ENCODE results near the gene RTN4.

The RTN4 gene

GRCh38 chr2:54964816-54965215 is 85.4 kb downstream of the RTN4 start:
- Histone ChIP-seq H3K36me3 (ENCODE audit: control insufficient read depth, insufficient read depth, low read length) (no peaks in the 10 kb centered on the region; the same call in none of the 2 replicates), H3K4me3 (replicated peaks; ENCODE audit: low read depth, low read length) (no peak overlapping the region), H3K27me3 (replicated peaks; ENCODE audit: control insufficient read depth, insufficient read depth, low read length) (no peaks in the 10 kb centered on the region)
- DNase-seq (ENCODE audit: extremely low read depth, insufficient read length) = no peak
- no peak for TF ChIP-seq CTCF (IDR thresholded peaks at IDR 0.05; ENCODE audit: insufficient read depth, low read length, poor library complexity, severe bottlenecking)

GRCh38 chr2:54964271-54964670 is 86.0 kb downstream of the RTN4 start:
- Histone ChIP-seq H3K4me3 (replicated peaks; ENCODE audit: low read depth, low read length) (no peak overlapping the region), H3K36me3 (ENCODE audit: control insufficient read depth, insufficient read depth, low read length) (no peaks in the 10 kb centered on the region; the same call in none of the 2 replicates), H3K27me3 (replicated peaks; ENCODE audit: control insufficient read depth, insufficient read depth, low read length) (no peaks in the 10 kb centered on the region)
- DNase-seq (ENCODE audit: extremely low read depth, insufficient read length) = no peak
- TF ChIP-seq CTCF (IDR thresholded peaks at IDR 0.05; ENCODE audit: insufficient read depth, low read length, poor library complexity, severe bottlenecking) = no peak

GRCh38 chr2:54963476-54963875 is 86.8 kb downstream of the RTN4 start:
- Histone ChIP-seq H3K36me3 (ENCODE audit: control insufficient read depth, insufficient read depth, low read length) (no peaks in the 10 kb centered on the region; the same call in none of the 2 replicates), H3K27me3 (replicated peaks; ENCODE audit: control insufficient read depth, insufficient read depth, low read length) (no peaks in the 10 kb centered on the region)
- no peak for TF ChIP-seq CTCF (IDR thresholded peaks at IDR 0.05; ENCODE audit: insufficient read depth, low read length, poor library complexity, severe bottlenecking)

GRCh38 chr2:54962935-54963440 is 87.3 kb downstream of the RTN4 start:
- Histone ChIP-seq H3K27me3 (replicated peaks; ENCODE audit: control insufficient read depth, insufficient read depth, low read length) (no peaks in the 10 kb centered on the region), H3K36me3 (ENCODE audit: control insufficient read depth, insufficient read depth, low read length) (no peaks in the 10 kb centered on the region; the same call in 1 of the 2 replicates), H3K4me3 (replicated peaks; ENCODE audit: low read depth, low read length) (no peak overlapping the region)
- no peak for TF ChIP-seq CTCF (IDR thresholded peaks at IDR 0.05; ENCODE audit: insufficient read depth, low read length, poor library complexity, severe bottlenecking)
- no peak for DNase-seq (ENCODE audit: extremely low read depth, insufficient read length)

More at GRCh38 chr2:54963476-54963875, 86.8 kb downstream of the RTN4 start:
- no peak overlapping the region for H3K4me3 ChIP-seq (replicated peaks; ENCODE audit: low read depth, low read length)
- DNase-seq (ENCODE audit: extremely low read depth, insufficient read length) = no peak

GRCh38 chr2:54962511-54962910 is 87.7 kb downstream of the RTN4 start:
- no peak for TF ChIP-seq CTCF (IDR thresholded peaks at IDR 0.05; ENCODE audit: insufficient read depth, low read length, poor library complexity, severe bottlenecking)
- DNase-seq (ENCODE audit: extremely low read depth, insufficient read length) = no peak
- Histone ChIP-seq H3K4me3 (replicated peaks; ENCODE audit: low read depth, low read length) (no peak overlapping the region), H3K27me3 (replicated peaks; ENCODE audit: control insufficient read depth, insufficient read depth, low read length) (no peaks in the 10 kb centered on the region), H3K36me3 (ENCODE audit: control insufficient read depth, insufficient read depth, low read length) (no peaks in the 10 kb centered on the region)

GRCh38 chr2:54960164-54960563 is 90.1 kb downstream of the RTN4 start:
- Histone ChIP-seq H3K36me3 (ENCODE audit: control insufficient read depth, insufficient read depth, low read length) (no peaks in the 10 kb centered on the region), H3K4me3 (replicated peaks; ENCODE audit: low read depth, low read length) (no peak overlapping the region), H3K27me3 (replicated peaks; ENCODE audit: control insufficient read depth, insufficient read depth, low read length) (no peaks in the 10 kb centered on the region)
- no peak for DNase-seq (ENCODE audit: extremely low read depth, insufficient read length)
- TF ChIP-seq CTCF (IDR thresholded peaks at IDR 0.05; ENCODE audit: insufficient read depth, low read length, poor library complexity, severe bottlenecking) = no peak

Data from GM06990 (cell line).